ENCODE data around the gene UBE2Q1.

GRCh38 chr1:154550070-154550469 lies 8.4 kb downstream of the UBE2Q1 start:
- TF ChIP-seq CTCF (IDR thresholded peaks at IDR 0.05) = no peak
- no peak for TF ChIP-seq POLR2A (IDR thresholded peaks at IDR 0.05)

Data from testis (tissue), 2 donors.